ENCODE measurements around the gene GATAD2A. TPM values are rescaled to one million over a fixed set of nuclear protein-coding genes. Genes with fewer than 3 reads are reported as not detected.

GATAD2A gene
- total and polyA plus RNA-seq, 2 of the 13 experiments (the other 11 are each of a cell fraction or from before 2014, with no cell fraction given) = 16.8 to 28.6 TPM

DNA sequence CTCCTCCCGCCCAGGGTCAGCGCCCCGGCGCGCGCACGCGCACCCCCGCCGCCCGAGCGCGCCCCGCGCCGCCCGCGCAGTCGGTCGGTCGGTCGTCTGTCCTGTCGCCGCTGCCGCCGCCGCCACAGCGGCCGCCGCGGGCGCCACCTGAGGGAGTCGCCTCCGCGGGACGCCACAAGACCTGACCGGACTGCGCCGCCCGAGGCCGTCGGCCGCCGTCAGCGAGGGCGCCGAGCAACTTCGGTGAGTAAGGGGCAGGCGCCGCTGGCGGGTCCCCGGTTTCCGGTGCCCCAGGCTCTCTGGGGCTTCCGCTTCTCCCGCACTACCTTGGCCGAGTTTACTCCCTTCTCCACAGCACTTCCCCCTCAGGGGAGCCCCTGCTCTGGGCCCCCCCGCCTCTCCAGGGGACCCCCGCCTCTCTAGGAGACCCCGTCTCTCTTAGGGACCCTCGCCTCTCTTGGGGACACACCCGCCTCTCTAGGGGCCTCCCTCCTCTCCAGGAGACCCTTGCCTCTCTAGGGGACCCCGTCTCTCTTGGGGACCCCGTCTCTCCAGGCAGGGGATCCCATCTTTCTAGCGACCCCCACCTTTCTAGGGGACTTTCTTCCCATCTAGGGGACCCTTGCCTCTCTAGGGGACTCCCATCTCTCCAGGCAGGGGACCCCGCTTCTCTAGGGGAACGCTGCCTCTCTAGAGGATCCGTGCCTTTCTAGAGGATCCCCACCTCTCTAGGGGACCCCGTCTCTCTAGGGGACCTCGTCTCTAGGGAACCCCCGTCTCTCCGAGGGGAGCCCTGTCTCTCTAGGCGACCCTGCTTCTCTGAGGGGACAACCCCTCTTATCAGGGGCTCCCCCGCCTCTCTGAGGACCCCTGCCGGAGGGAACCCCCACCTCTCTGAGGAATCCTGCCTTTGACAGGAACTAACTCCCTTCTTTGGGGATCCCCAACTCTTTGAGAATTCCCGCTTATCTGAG is 19.3 kb upstream of the GATAD2A start (continued):
- TF ChIP-seq, protein P1, sequence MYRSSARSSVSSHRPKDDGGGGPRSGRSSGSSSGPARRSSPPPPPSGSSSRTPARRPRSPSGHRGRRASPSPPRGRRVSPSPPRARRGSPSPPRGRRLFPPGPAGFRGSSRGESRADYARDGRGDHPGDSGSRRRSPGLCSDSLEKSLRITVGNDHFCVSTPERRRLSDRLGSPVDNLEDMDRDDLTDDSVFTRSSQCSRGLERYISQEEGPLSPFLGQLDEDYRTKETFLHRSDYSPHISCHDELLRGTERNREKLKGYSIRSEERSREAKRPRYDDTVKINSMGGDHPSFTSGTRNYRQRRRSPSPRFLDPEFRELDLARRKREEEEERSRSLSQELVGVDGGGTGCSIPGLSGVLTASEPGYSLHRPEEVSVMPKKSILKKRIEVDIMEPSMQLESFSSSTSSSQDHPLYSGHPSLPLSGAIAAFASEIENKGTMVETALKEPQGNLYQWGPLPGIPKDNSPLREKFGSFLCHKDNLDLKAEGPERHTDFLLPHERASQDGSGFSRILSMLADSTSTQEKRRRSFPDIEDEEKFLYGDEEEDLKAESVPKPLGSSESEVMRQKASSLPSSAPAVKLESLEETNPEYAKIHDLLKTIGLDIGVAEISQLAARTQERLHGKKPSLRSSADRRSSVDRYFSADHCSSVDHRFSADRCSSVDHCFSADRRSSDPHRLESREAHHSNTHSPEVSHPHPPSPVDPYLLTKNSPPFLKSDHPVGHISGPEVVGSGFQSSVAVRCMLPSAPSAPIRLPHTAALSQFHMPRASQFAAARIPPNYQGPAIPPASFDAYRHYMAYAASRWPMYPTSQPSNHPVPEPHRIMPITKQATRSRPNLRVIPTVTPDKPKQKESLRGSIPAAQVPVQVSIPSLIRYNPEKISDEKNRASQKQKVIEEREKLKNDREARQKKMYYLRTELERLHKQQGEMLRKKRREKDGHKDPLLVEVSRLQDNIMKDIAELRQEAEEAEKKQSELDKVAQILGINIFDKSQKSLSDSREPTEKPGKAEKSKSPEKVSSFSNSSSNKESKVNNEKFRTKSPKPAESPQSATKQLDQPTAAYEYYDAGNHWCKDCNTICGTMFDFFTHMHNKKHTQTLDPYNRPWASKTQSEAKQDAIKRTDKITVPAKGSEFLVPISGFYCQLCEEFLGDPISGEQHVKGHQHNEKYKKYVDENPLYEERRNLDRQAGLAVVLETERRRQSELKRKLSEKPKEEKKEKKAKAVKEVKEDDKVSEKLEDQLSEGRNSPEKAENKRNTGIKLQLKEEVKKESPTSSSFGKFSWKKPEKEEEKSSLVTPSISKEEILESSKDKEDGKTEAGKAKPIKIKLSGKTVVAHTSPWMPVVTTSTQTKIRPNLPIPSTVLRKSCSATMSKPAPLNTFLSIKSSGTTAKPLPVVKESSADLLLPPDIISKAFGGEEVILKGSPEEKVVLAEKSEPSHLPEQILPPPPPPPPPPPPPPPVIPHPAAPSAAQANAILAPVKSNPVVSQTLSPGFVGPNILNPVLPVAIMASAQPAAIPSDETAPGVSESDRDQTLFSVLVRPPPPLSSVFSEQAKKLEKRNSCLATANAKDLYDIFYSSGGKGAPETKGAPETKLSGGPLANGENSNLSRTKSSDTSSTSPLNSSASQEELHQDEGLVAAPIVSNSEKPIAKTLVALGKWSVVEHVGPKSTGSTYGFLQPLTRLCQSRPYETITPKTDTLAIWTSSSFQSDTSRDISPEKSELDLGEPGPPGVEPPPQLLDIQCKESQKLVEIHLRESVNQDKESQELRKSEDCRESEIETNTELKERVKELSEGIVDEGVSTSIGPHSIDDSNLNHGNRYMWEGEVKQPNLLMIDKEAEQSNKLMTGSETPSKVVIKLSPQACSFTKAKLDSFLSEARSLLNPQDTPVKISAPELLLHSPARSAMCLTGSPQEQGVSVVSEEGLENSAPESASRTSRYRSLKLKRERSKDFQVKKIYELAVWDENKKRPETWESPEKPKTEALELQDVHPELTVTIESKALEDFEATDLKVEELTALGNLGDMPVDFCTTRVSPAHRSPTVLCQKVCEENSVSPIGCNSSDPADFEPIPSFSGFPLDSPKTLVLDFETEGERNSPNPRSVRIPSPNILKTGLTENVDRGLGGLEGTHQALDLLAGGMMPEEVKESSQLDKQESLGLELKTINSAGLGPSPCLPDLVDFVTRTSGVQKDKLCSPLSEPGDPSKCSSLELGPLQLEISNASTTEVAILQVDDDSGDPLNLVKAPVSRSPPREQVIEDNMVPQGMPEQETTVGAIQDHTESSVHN (CRISPR knock-in tag; IDR thresholded peaks at IDR 0.05) = no peak
- TF ChIP-seq STAG1 (CRISPR knock-in tag; IDR thresholded peaks at IDR 0.05) (no peak), MAFK (conservative IDR thresholded peaks at IDR 0.05 in 1 of 2, IDR thresholded peaks at IDR 0.05 in 1 of 2; ENCODE audit: low read length in 2 of 2) (no peak), RBM22 (optimal IDR thresholded peaks at IDR 0.05; ENCODE audit: low read length) (no peak), MYC (CRISPR knock-in tag; IDR thresholded peaks at IDR 0.05; ENCODE audit: borderline replicate concordance) (0 out of 2 replicates have a peak, but pooled peaks have one; percentile 18), GABPB1 (CRISPR knock-in tag; IDR thresholded peaks at IDR 0.05) (no peak), JDP2 (CRISPR knock-in tag; IDR thresholded peaks at IDR 0.05; ENCODE audit: borderline replicate concordance) (no peak), GPN1 (CRISPR knock-in tag; IDR thresholded peaks at IDR 0.05; ENCODE audit: borderline replicate concordance) (no peak), ZNF644 (CRISPR knock-in tag; IDR thresholded peaks at IDR 0.05; ENCODE audit: low read depth) (no peak), GABPA (IDR thresholded peaks at IDR 0.05; ENCODE audit: low read depth, low read length) (peak; percentile 30), GABPA (CRISPR knock-in tag; IDR thresholded peaks at IDR 0.05; ENCODE audit: low read depth) (no peak), TOPORS (CRISPR knock-in tag; IDR thresholded peaks at IDR 0.05) (no peak), MLLT10 (CRISPR knock-in tag; IDR thresholded peaks at IDR 0.05) (no peak)
- TF ChIP-seq, protein P2, sequence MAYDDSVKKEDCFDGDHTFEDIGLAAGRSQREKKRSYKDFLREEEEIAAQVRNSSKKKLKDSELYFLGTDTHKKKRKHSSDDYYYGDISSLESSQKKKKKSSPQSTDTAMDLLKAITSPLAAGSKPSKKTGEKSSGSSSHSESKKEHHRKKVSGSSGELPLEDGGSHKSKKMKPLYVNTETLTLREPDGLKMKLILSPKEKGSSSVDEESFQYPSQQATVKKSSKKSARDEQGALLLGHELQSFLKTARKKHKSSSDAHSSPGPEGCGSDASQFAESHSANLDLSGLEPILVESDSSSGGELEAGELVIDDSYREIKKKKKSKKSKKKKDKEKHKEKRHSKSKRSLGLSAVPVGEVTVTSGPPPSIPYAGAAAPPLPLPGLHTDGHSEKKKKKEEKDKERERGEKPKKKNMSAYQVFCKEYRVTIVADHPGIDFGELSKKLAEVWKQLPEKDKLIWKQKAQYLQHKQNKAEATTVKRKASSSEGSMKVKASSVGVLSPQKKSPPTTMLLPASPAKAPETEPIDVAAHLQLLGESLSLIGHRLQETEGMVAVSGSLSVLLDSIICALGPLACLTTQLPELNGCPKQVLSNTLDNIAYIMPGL (CRISPR knock-in tag; IDR thresholded peaks at IDR 0.05; ENCODE audit: borderline replicate concordance in 1 of 2, low read depth in 1 of 2) = peak in 1 of 2 experiments; percentile 62; a peak in 1 of 4 replicates
